GM18526 (cell line): ENCODE measurements around the gene BSG.

Experiments used
- POLR2A ChIP-seq: IDR thresholded peaks from 3 replicates; pipeline ENCODE4 v1.6.1; 2011; ENCODE audit not compliant: insufficient read length; ENCODE audit errors: extremely low read depth

BSG gene

DNA sequence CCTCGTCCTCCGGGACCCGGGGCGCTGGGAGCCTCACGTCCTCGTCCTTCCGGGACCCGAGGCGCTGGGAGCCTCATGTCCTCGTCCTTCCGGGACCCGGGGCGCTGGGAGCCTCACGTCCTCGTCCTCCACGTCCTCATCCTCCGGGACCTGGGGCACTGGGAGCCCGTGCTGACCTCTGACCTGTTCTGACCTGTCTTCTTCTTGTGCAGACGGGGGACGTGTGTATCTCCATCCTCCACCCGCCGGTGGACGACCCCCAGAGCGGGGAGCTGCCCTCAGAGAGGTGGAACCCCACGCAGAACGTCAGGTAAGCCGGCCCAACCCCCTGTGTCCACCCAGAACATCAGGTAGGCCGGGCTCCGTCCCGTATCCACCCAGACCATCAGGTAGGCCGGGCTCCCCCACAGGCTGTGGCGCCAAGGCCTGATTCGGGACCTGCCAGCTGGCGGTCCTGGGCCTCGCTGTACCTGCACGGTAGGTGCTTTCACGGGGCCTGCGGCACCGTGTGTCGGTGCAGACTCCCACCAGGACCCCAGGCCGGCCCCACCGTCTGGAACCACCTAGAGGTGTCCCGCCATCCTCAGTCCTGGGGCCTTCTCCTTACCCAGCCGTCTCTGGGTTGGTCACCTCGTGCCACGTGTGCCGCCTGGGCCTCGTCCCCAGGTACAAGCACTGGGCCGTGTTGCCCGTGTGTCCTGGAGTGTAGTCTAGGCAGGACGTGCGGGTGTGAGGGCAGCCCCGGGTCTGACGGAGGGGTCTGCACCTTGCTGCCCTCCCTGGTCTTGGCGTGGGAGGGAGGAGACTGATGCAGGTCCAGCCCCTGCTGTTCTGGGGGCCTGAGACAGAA, 36.1 kb upstream of the BSG start:
- no peak for TF ChIP-seq POLR2A

GRCh38 chr19:536881-537404, 35.5 kb upstream of the BSG start:
- no peak for TF ChIP-seq POLR2A

DNA sequence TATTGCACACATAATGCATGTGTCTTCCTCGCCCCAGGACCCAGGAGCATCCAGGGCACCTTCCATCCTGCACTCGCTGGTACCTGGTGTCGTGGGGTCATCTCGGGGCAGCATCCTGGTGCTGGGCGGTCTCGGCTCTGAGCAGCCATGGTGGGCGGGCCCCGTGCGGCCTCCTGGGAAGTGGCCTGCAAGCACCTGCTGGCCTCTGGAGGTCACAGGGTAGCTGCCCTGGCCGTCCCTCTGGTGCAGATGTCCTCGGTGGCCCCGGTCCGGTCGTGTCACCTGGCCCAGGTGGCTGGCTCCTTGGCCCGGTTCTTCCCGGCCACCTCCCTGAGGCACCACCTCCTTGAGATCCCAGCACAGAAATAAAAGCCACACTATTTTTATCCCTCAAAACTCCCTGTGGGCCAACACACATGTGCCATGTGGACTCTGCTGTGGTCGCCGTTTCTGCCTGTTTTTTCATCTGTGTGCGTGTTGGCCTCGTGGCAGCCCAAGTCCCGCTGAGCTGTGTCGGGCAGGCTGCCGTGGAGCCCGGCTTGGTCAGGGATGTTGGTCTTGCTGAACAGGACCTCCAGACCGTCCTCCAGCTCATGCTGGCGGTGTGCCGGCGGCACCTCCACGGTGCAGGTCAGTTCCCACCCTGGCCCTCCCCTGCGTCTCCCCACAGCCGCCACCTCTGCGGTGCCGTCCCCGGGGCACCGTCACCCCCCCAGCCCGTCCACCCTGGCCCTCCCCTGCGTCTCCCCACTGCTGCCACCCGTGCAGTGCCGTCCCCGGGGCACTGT, 33.6 kb upstream of the BSG start:
- TF ChIP-seq POLR2A: no peak

DNA sequence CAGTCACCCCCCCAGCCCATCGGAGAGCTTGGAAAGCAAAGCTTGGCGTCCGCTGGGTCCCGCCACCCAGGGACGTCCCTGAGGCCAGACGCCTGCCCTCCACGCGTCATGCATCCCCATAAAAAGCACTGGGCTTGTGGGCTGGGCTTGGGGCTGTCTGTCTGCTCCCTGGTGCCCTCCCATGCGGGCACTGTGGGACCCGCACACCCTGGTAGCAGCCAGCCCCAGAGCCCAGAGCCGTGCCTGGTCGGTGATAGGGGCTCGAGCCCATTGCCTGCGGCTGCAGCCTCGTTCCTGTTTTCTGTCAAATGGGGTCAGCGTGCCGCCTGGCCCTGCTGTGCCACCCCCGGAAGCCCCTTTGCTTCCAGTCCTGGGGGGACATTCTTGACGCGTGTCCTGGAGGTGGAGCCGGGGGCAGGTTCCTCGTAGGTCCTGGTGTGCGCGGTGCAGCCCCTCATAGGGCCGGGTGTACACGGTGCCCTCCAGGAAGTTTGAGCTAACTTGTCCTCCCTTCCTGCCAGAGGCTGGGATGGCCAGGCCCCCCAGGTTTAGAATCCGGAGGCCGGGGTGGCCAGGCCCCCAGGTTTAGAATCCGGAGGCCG, 32.9 kb upstream of the BSG start:
- TF ChIP-seq POLR2A: no peak

DNA sequence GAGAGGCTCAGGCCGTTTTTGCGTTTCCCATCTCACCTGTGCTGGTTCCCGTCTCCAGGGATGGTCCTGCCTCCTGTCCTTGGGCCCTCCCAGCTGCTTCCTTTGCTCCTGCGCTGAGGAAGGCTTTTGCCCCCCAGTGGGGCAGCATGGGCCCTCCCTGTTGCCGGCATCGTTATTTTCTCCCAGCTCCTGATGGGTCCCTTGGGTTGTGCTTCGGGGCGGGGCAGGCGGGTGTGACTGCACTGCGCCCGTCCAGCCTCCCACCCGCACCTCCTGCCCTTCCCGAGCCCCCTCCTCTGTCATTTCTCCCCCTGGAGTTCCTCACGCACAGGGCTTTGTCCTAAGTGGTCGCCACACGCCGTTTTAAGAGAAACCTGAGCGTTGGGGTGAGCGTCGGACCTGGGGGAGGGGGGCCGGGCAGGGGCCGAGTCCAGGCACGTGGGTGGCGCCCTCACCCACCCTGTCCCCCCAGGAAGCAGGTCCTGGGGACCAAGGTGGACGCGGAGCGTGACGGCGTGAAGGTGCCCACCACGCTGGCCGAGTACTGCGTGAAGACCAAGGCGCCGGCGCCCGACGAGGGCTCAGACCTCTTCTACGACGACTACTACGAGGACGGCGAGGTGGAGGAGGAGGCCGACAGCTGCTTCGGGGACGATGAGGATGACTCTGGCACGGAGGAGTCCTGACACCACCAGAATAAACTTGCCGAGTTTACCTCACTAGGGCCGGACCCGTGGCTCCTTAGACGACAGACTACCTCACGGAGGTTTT, 31.3 kb upstream of the BSG start:
- TF ChIP-seq POLR2A: no peak

DNA sequence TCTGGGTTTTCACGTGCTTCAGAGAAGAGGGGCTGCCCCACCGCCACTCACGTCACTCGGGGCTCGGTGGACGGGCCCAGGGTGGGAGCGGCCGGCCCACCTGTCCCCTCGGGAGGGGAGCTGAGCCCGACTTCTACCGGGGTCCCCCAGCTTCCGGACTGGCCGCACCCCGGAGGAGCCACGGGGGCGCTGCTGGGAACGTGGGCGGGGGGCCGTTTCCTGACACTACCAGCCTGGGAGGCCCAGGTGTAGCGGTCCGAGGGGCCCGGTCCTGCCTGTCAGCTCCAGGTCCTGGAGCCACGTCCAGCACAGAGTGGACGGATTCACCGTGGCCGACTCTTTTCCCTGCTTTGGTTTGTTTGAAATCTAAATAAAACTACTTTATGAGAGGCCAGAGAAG, 30.7 kb upstream of the BSG start:
- TF ChIP-seq POLR2A: no peak

- no peak for TF ChIP-seq POLR2A
These were observed 30.1 kb upstream of the BSG start for GRCh38 chr19:542173-542866.

GRCh38 chr19:543910-544608, 28.3 kb upstream of the BSG start, which contains the start of gene GZMM:
TSS of gene GZMM (plus strand) at chr19:544053. CDS start at chr19:544072, 19 bp downstream.
- no peak for TF ChIP-seq POLR2A

GRCh38 chr19:547117-547516, 25.3 kb upstream of the BSG start:
- TF ChIP-seq POLR2A: no peak

DNA sequence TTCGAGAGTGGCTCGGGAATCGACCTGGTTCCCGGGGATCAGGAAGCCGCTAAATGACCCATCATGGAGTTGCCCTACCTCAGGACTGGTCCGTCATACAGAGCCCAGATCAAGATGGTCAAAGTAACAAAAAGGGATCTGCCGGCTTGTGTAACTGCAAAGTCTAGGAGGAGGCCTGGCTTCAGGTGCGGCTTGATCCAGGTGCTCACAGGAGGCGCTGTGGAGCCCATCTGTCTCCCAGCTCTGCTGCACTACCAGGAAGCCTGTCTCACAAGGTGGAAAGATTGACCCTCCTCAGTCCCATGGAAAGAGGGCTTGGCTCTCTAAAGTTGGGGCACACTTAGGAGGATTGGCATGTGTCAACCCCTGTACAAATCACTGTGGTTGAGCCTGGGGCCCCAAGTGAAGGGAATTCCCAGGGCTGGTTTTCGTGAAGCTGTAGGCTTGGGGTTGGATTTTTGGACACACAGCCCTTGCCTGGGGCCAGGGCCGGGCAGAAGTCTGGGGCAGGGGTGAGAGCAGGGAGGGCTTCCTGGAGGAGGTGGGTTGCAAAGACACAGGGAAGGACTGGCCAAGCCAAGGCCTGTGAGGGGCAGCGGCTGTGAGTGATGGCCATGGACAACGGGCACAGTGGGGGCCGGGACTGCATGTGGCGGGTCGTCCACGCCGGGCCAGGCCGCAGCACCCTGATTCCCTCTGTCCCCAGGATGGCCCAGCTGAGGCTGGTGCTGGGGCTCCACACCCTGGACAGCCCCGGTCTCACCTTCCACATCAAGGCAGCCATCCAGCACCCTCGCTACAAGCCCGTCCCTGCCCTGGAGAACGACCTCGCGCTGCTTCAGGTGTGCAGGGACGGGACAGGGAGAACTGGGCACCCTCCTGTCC, 24.3 kb upstream of the BSG start:
- no peak for TF ChIP-seq POLR2A

- no peak for TF ChIP-seq POLR2A
These were observed 23.2 kb upstream of the BSG start for GRCh38 chr19:548886-549830.

- no peak for TF ChIP-seq POLR2A
These were observed 17.6 kb upstream of the BSG start for GRCh38 chr19:554817-555216.
